ENCODE data around the gene KCND2. TPM values are rescaled to one million over a fixed set of nuclear protein-coding genes. Genes with fewer than 3 reads are reported as not detected.

Gene KCND2
- total RNA-seq, 1 donor from 2014 or later, result 0.30 TPM

DNA sequence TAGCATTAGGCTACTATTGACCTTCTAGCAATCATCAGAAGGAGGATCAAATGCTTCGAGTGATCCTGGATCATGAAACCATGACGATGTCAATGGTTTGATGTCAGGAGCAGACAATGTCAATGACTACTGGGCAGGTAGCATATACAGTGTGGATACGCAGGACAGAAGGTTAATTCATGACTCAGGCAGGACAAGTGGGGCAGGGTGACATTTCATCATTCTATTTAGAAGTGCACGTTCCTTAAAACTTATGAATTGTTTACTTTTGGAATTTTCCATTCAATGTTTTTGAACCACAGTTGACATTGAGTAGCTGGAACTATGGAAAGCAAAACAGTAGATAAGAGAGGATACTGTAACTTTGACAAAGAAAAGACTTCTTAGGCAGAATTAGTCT lies 444.2 kb downstream of the KCND2 start:
- DNase-seq (ENCODE audit: low spot score), result no peak
- no peak overlapping the region for H3K27ac Mint-ChIP-seq (ENCODE audit: unreplicated experiment)
- H3K27me3 Mint-ChIP-seq (ENCODE audit: low read depth), result no peaks in the 10 kb centered on the region
- H3K36me3 Mint-ChIP-seq (ENCODE audit: low read depth), result no peaks in the 10 kb centered on the region
- TF ChIP-seq, protein P1, sequence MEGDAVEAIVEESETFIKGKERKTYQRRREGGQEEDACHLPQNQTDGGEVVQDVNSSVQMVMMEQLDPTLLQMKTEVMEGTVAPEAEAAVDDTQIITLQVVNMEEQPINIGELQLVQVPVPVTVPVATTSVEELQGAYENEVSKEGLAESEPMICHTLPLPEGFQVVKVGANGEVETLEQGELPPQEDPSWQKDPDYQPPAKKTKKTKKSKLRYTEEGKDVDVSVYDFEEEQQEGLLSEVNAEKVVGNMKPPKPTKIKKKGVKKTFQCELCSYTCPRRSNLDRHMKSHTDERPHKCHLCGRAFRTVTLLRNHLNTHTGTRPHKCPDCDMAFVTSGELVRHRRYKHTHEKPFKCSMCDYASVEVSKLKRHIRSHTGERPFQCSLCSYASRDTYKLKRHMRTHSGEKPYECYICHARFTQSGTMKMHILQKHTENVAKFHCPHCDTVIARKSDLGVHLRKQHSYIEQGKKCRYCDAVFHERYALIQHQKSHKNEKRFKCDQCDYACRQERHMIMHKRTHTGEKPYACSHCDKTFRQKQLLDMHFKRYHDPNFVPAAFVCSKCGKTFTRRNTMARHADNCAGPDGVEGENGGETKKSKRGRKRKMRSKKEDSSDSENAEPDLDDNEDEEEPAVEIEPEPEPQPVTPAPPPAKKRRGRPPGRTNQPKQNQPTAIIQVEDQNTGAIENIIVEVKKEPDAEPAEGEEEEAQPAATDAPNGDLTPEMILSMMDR (IDR thresholded peaks at IDR 0.05), result no peak
- peaks cover 2% of the 10 kb centered on the region for H3K9me3 Mint-ChIP-seq (ENCODE audit: low read depth)
- no peak overlapping the region for H3K4me3 Mint-ChIP-seq (ENCODE audit: unreplicated experiment)
- peaks cover 9% of the 10 kb centered on the region for H3K4me1 Mint-ChIP-seq (ENCODE audit: low read depth)

DNA sequence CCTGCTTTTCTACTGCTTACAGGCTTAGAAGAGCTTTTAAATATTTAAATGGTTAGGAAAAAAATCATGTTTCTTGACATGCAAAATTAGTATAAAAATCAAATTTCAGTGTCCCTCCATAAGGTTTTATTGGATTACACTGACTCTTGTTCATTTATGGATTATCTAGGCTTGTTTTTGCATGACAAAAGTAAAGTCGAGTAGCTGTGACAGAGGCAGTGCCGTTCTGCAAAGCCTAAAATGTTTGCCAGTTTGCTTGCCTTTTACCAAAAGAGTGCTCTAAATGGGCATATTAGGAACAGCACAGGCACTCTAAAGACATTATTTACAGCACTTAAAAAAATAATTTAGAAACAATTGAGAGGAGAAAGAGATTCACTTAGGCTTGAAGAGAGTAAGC lies 445.4 kb downstream of the KCND2 start:
- no peaks in the 10 kb centered on the region for H3K27me3 Mint-ChIP-seq (ENCODE audit: low read depth)
- TF ChIP-seq, protein P1 (IDR thresholded peaks at IDR 0.05), result no peak
- H3K4me3 Mint-ChIP-seq (ENCODE audit: unreplicated experiment), result no peak overlapping the region
- H3K27ac Mint-ChIP-seq (ENCODE audit: unreplicated experiment), result no peak overlapping the region
- no peaks in the 10 kb centered on the region for H3K36me3 Mint-ChIP-seq (ENCODE audit: low read depth)
- peaks cover 9% of the 10 kb centered on the region for H3K4me1 Mint-ChIP-seq (ENCODE audit: low read depth)
- DNase-seq (ENCODE audit: low spot score), result no peak
- peaks cover 2% of the 10 kb centered on the region for H3K9me3 Mint-ChIP-seq (ENCODE audit: low read depth)

DNA sequence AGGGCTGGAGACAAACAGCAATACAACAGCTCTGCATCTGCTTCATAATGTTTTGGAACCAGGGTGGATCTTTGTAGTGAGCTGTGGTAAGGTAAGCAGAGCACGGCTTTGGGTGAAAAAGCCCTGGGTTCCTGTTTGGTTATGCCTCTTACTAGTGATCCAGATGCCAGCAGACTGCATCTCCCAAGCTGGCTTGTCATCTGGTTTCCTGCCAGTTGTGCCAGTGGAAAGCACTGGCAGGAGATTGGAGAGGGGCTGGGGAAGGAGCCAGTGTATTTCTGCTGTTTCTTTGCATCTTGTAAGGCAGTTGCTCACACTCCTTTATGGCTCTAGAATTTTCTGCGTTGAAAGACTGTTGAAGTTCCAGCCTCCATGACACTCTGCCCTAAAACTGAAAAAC lies 447.3 kb downstream of the KCND2 start:
- H3K27ac Mint-ChIP-seq (ENCODE audit: unreplicated experiment), result no peak overlapping the region
- H3K4me3 Mint-ChIP-seq (ENCODE audit: unreplicated experiment), result no peak overlapping the region
- peaks cover 18% of the 10 kb centered on the region for H3K4me1 Mint-ChIP-seq (ENCODE audit: low read depth)
- DNase-seq (ENCODE audit: low spot score), result no peak
- no peaks in the 10 kb centered on the region for H3K36me3 Mint-ChIP-seq (ENCODE audit: low read depth)
- TF ChIP-seq, protein P1 (IDR thresholded peaks at IDR 0.05), result no peak
- H3K27me3 Mint-ChIP-seq (ENCODE audit: low read depth), result no peaks in the 10 kb centered on the region
- H3K9me3 Mint-ChIP-seq (ENCODE audit: low read depth), result peaks cover 2% of the 10 kb centered on the region

DNA sequence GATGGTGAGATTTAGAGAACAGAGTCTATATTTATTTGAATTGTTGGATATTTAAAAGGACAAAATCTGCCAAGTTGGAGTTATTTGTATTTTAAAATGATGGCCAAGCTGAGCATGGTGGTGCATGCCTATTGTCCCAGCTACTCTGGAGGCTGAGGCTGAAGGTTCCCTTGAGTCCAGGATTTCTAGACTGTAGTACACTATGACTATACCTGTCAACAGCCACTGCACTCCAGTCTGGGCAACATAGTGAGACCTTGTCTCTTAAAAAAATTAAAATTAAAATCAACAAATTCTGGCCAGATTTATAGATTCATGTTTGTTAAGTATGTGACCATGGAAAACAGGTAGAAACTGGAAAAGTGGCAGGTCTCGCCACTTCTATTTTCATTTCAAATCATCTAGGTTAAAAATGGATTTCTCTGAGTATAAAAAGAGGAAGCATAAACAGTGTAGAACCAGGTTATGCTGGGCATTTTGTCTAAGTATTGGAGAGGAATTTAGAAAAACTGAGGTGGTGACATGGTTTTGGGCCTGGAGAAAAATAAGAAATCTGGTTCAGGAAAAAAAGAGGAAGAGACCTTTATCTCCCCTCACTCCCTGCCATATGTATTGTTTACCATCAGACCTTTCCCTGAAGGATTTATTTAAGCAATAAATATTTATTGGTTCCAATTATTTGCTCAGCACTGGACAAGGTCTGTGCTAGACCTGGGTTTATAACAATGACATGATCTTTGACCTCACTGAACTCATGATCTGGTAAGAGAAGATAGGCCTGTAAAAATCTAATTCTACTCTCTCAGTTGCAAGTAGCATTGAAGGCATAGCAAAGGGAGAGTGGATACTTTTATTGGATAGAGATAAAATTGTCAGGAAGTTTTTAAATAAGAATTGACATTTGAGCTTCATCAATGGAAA lies 450.8 kb downstream of the KCND2 start:
- Mint-ChIP-seq H3K36me3 (ENCODE audit: low read depth) (no peaks in the 10 kb centered on the region), H3K9me3 (ENCODE audit: low read depth) (no peaks in the 10 kb centered on the region), H3K27ac (ENCODE audit: unreplicated experiment) (no peak overlapping the region), H3K27me3 (ENCODE audit: low read depth) (peaks cover 1% of the 10 kb centered on the region), H3K4me3 (ENCODE audit: unreplicated experiment) (no peak overlapping the region), H3K4me1 (ENCODE audit: low read depth) (peaks cover 12% of the 10 kb centered on the region)
- TF ChIP-seq, protein P1 (IDR thresholded peaks at IDR 0.05), result no peak
- DNase-seq (ENCODE audit: low spot score), result no peak

DNA sequence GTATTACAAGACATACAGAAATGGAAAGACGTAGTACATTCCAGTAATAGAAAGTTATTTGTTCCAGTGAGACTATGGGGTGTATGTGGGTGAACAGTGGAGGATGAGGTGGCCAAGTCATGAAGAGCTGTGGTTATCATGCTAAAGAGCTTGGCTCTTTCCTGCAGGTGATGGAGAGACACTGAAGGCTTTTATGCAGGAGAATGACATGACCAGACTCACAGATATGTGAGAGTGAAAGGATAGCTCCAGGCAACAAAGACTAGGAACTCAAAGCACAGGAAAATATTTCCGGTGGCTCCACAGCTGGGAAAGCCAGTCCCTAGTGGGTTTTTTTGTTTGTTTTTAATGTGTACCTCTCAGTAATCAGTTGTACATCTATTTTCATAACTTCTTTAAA lies 451.5 kb downstream of the KCND2 start:
- DNase-seq (ENCODE audit: low spot score), result no peak
- H3K27me3 Mint-ChIP-seq (ENCODE audit: low read depth), result peaks cover 1% of the 10 kb centered on the region
- TF ChIP-seq, protein P1 (IDR thresholded peaks at IDR 0.05), result no peak
- H3K9me3 Mint-ChIP-seq (ENCODE audit: low read depth), result no peaks in the 10 kb centered on the region
- H3K36me3 Mint-ChIP-seq (ENCODE audit: low read depth), result no peaks in the 10 kb centered on the region
- no peak overlapping the region for H3K4me3 Mint-ChIP-seq (ENCODE audit: unreplicated experiment)
- H3K4me1 Mint-ChIP-seq (ENCODE audit: low read depth), result peaks cover 18% of the 10 kb centered on the region
- H3K27ac Mint-ChIP-seq (ENCODE audit: unreplicated experiment), result no peak overlapping the region

All from chondrocyte (in vitro differentiated cells).